ENCODE measurements around the gene RTL10.

RTL10 gene

GRCh38 chr22:19815823-19816290, 38.8 kb downstream of the RTL10 start:
- Histone ChIP-seq H3K9me3 (ENCODE audit: control insufficient read depth, low read length) (no peaks in the 10 kb centered on the region), H3K79me2 (no peaks in the 10 kb centered on the region), H3K4me1 (no peaks in the 10 kb centered on the region), H2AFZ (no peak overlapping the region), H3K27me3 (ENCODE audit: control insufficient read depth, insufficient read depth, low read length) (no peaks in the 10 kb centered on the region), H3K27ac (no peak overlapping the region), H3K9ac (no peak overlapping the region), H3K4me3 (ENCODE audit: low read depth, low read length) (no peak overlapping the region), H3K36me3 (ENCODE audit: control insufficient read depth, insufficient read depth, low read length) (no peaks in the 10 kb centered on the region), H3K4me2 (ENCODE audit: low read length) (no peak overlapping the region)
- no peak for TF ChIP-seq CTCF (IDR thresholded peaks at IDR 0.05)

- Histone ChIP-seq H3K4me3 (ENCODE audit: low read depth, low read length) (no peak overlapping the region), H3K27ac (no peak overlapping the region), H3K36me3 (ENCODE audit: control insufficient read depth, insufficient read depth, low read length) (no peaks in the 10 kb centered on the region), H2AFZ (no peak overlapping the region), H3K27me3 (ENCODE audit: control insufficient read depth, insufficient read depth, low read length) (no peaks in the 10 kb centered on the region), H3K4me1 (no peaks in the 10 kb centered on the region), H3K4me2 (ENCODE audit: low read length) (no peak overlapping the region), H3K9ac (no peak overlapping the region), H3K79me2 (no peaks in the 10 kb centered on the region), H3K9me3 (ENCODE audit: control insufficient read depth, low read length) (no peaks in the 10 kb centered on the region)
- TF ChIP-seq CTCF (IDR thresholded peaks at IDR 0.05), result no peak
Observed at GRCh38 chr22:19815093-19815822, 39.4 kb downstream of the RTL10 start.

- Histone ChIP-seq H3K9ac (no peak overlapping the region), H3K4me3 (ENCODE audit: low read depth, low read length) (no peak overlapping the region)
- TF ChIP-seq CTCF (IDR thresholded peaks at IDR 0.05), result no peak
Observed at GRCh38 chr22:19814428-19814827, 40.2 kb downstream of the RTL10 start.

GRCh38 chr22:19812910-19813309, 41.8 kb downstream of the RTL10 start:
- no peaks in the 10 kb centered on the region for H3K9me3 ChIP-seq (ENCODE audit: control insufficient read depth, low read length)
- H3K36me3 ChIP-seq (ENCODE audit: control insufficient read depth, insufficient read depth, low read length), result no peaks in the 10 kb centered on the region
- no peak overlapping the region for H2AFZ ChIP-seq
- H3K9ac ChIP-seq, result no peak overlapping the region
- H3K27ac ChIP-seq, result no peak overlapping the region
- H3K4me2 ChIP-seq (ENCODE audit: low read length), result no peak overlapping the region
- TF ChIP-seq CTCF (IDR thresholded peaks at IDR 0.05), result no peak
- no peaks in the 10 kb centered on the region for H3K27me3 ChIP-seq (ENCODE audit: control insufficient read depth, insufficient read depth, low read length)
- no peaks in the 10 kb centered on the region for H3K79me2 ChIP-seq
- no peak overlapping the region for H3K4me3 ChIP-seq (ENCODE audit: low read depth, low read length)
- no peaks in the 10 kb centered on the region for H3K4me1 ChIP-seq

More at GRCh38 chr22:19814428-19814827, 40.2 kb downstream of the RTL10 start:
- H3K79me2 ChIP-seq, result no peaks in the 10 kb centered on the region
- no peaks in the 10 kb centered on the region for H3K4me1 ChIP-seq
- no peak overlapping the region for H3K27ac ChIP-seq
- H2AFZ ChIP-seq, result no peak overlapping the region
- H3K27me3 ChIP-seq (ENCODE audit: control insufficient read depth, insufficient read depth, low read length), result no peaks in the 10 kb centered on the region
- H3K36me3 ChIP-seq (ENCODE audit: control insufficient read depth, insufficient read depth, low read length), result no peaks in the 10 kb centered on the region
- H3K4me2 ChIP-seq (ENCODE audit: low read length), result no peak overlapping the region
- H3K9me3 ChIP-seq (ENCODE audit: control insufficient read depth, low read length), result no peaks in the 10 kb centered on the region
